Sigmoid colon (tissue), 3 donors: ENCODE data around the gene MYPN.

Source experiments
- CTCF ChIP-seq, 4 experiments: fragments of 450-650 bp in 3 of 4; fragments of 200-600 bp in 1 of 4; IDR thresholded peaks; one replicate each; pipeline ENCODE4 v1.5.1; 2016 to 2019; ENCODE audit warnings: antibody characterized with exemption in 4 of 4, mild to moderate bottlenecking in 3 of 4, moderate library complexity in 2 of 4
- POLR2A ChIP-seq, 2 donors: fragments of 450-650 bp; IDR thresholded peaks; one replicate each; pipeline ENCODE4 v1.6.1; 2016; ENCODE audit warnings: antibody characterized with exemption in 2 of 2, mild to moderate bottlenecking in 2 of 2, moderate library complexity in 2 of 2

GRCh38 chr10:68153473-68154210 lies 44.4 kb downstream of the MYPN start:
- TF ChIP-seq CTCF (IDR thresholded peaks at IDR 0.05) (no peak), POLR2A (IDR thresholded peaks at IDR 0.05) (no peak)
